ENCODE data around the gene HAUS3.

- TF ChIP-seq CTCF (IDR thresholded peaks at IDR 0.05; ENCODE audit: low read length), result no peak
- TF ChIP-seq EZH2 (optimal IDR thresholded peaks at IDR 0.05; ENCODE audit: low read depth, low read length), result no peak
These were observed 3.9 kb upstream of the HAUS3 start for GRCh38 chr4:2245787-2246275.
